22Rv1 (cell line): ENCODE data around the gene CAMTA1.

Experiments used
- H3K27ac ChIP-seq: fragments of 450-650 bp; 2 replicates; pipeline ENCODE4 v1.5.1; 2017
- ZFX ChIP-seq: fragments of 450-650 bp; IDR thresholded peaks from 2 replicates; pipeline ENCODE4 v1.6.1; 2017; ENCODE audit warnings: antibody characterized with exemption, borderline replicate concordance
- TF ChIP-seq, protein P1 (sequence below): fragments of 450-650 bp; IDR thresholded peaks from 2 replicates; pipeline ENCODE4 v1.5.1; 2017; ENCODE audit warnings: mild to moderate bottlenecking

Gene CAMTA1

DNA sequence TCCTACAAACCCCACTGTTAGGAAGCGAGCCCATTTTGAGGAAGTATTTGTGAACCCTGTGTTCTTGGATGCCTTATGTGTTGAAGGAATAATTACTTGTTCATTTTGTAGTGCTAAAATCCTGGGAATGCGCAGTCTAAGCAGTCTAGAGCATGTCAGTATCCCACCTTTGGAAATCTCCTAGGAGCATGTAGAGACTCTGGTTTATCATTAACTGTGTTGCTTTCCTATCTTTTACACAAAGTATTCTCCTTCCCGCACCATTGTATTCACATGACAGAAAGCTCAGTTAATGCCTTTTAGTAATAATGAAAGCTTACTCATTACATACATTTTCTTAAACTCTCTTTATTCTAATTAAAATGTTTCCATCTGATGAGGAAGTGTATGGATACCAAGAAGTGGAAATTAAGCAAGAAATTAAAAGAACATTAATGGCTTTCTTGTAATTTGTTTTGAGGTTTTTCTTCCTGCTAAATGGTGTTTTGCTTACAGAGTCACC is 99.4 kb downstream of the CAMTA1 start:
- TF ChIP-seq ZFX, result no peak
- TF ChIP-seq, protein P1, sequence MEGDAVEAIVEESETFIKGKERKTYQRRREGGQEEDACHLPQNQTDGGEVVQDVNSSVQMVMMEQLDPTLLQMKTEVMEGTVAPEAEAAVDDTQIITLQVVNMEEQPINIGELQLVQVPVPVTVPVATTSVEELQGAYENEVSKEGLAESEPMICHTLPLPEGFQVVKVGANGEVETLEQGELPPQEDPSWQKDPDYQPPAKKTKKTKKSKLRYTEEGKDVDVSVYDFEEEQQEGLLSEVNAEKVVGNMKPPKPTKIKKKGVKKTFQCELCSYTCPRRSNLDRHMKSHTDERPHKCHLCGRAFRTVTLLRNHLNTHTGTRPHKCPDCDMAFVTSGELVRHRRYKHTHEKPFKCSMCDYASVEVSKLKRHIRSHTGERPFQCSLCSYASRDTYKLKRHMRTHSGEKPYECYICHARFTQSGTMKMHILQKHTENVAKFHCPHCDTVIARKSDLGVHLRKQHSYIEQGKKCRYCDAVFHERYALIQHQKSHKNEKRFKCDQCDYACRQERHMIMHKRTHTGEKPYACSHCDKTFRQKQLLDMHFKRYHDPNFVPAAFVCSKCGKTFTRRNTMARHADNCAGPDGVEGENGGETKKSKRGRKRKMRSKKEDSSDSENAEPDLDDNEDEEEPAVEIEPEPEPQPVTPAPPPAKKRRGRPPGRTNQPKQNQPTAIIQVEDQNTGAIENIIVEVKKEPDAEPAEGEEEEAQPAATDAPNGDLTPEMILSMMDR, result no peak
- H3K27ac ChIP-seq, result no peak overlapping the region

- H3K27ac ChIP-seq, result no peak overlapping the region
- TF ChIP-seq ZFX, result no peak
- TF ChIP-seq, protein P1, result no peak
These were observed 100.2 kb downstream of the CAMTA1 start for GRCh38 chr1:6885426-6885825.

GRCh38 chr1:6886523-6886922 is 101.3 kb downstream of the CAMTA1 start:
- no peak overlapping the region for H3K27ac ChIP-seq
- TF ChIP-seq, protein P1, result no peak
- TF ChIP-seq ZFX, result no peak

GRCh38 chr1:6888268-6888667 is 103.0 kb downstream of the CAMTA1 start:
- H3K27ac ChIP-seq, result no peak overlapping the region
- no peak for TF ChIP-seq ZFX
- TF ChIP-seq, protein P1, result no peak

DNA sequence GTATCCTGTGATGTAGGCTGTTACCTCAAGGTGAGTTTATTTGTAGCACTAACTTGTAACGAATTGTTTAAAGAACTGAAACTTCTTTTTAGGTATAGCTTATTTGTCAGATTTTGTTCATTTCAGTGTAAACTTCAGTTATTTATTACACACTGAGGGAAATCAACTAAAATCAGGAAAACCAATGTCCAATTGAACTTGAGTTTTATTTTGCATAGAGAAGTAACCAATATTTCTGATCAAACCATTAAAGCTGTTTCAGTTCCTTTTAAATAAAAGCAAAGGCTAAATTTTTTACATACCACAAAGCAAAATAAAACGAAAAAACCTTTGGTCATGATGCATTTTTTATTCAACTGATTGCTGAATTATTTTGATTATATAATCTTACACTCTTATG is 103.6 kb downstream of the CAMTA1 start:
- H3K27ac ChIP-seq, result no peak overlapping the region
- TF ChIP-seq, protein P1, result no peak
- TF ChIP-seq ZFX, result no peak

GRCh38 chr1:6889875-6890480 is 104.7 kb downstream of the CAMTA1 start:
- TF ChIP-seq, protein P1, result peak; percentile 85
- TF ChIP-seq ZFX, result no peak
- H3K27ac ChIP-seq, result no peak overlapping the region

GRCh38 chr1:6890686-6891085 is 105.4 kb downstream of the CAMTA1 start:
- no peak overlapping the region for H3K27ac ChIP-seq
- TF ChIP-seq, protein P1, result no peak
- TF ChIP-seq ZFX, result no peak
